HCT116 (cell line): ENCODE measurements around the gene TYRP1. TPM values are rescaled to one million over a fixed set of nuclear protein-coding genes. Genes with fewer than 3 reads are reported as not detected.
"Not testable (repeated sequence)": the region's sequence is repeated elsewhere in the genome, so short reads cannot be mapped to it uniquely, and the experiment has no call there.

Experiments used
- ATAC-seq: fragments of 200-7000 bp; cut with Tn5 transposase; 2 replicates; pipeline ENCODE4 v1.9.1; 2020; ENCODE audit warnings: mild to moderate bottlenecking, moderate library complexity
- BruUV-seq: library from RNA; stranded (reverse); fragments of 400-500 nt; replicated peaks from 2 replicates; lab custom pipeline; 2021; lab: Mats Ljungman, UMichigan
- CTCF ChIA-PET: fragments of 300-600 bp; sonication (Branson Sonifier 250); formaldehyde crosslinking; loops from one replicate; lab custom pipeline; 2021; ENCODE audit warnings: antibody characterized with exemption; lab: Charles Lee
- POLR2A ChIA-PET: fragments of 300-600, 350-600 bp; sonication (Branson Sonifier 250); formaldehyde crosslinking; loops from one replicate; lab custom pipeline; 2021; ENCODE audit warnings: antibody characterized with exemption; lab: Charles Lee
- RAD21 ChIA-PET, 2 experiments: fragments of 300-600 bp; sonication (Branson Sonifier 250); formaldehyde crosslinking; loops; one replicate each; lab custom pipeline; 2023; ENCODE audit warnings: low total read pairs in 2 of 2; ENCODE audit not compliant: uncharacterized antibody in 2 of 2, unreplicated experiment in 2 of 2, low non-redundant PET in 1 of 2; lab: Charles Lee
- DNase-seq: peaks from one replicate; pipeline ENCODE4 v3.0.0-alpha.2; 2010; ENCODE audit warnings: low read depth, low spot score
- H2AFZ ChIP-seq: fragments of 200-600 bp; shearing (Covaris generic), sonication (generic); 2 replicates; pipeline ENCODE4 v1.6.1; 2017; ENCODE audit warnings: low read depth, mixed run types, mixed read lengths, antibody characterized with exemption, low read length; ENCODE audit not compliant: poor library complexity, severe bottlenecking
- H3K27ac ChIP-seq: 2 replicates; pipeline ENCODE4 v1.5.1; 2012; ENCODE audit warnings: low read depth, low read length
- H3K27me3 ChIP-seq: fragments of 200-600 bp; sonication (generic); 2 replicates; pipeline ENCODE4 v1.6.1; 2016; ENCODE audit warnings: mixed run types, low read length, mixed read lengths; ENCODE audit not compliant: insufficient read depth
- H3K36me3 ChIP-seq, 2 experiments: fragments of 200-500 bp in 1 of 2; fragments of 200-600 bp in 1 of 2; sonication (Bioruptor generic) in 1 of 2; sonication (generic) in 1 of 2; 2 replicates each; pipeline versions ENCODE4 v1.5.1 to v1.6.1; 2014 to 2016; ENCODE audit warnings: low read length in 2 of 2, inconsistent platforms in 1 of 2, mixed read lengths in 1 of 2, mixed run types in 1 of 2; ENCODE audit not compliant: insufficient read depth in 2 of 2, control insufficient read depth in 1 of 2
- H3K4me1 ChIP-seq, 2 experiments: fragments of 200-600 bp in 1 of 2; sonication (generic) in 1 of 2; 2 replicates each; pipeline versions ENCODE4 v1.5.1 to v1.6.1; 2012 to 2017; ENCODE audit warnings: low read length in 2 of 2, inconsistent platforms in 1 of 2, mild to moderate bottlenecking in 1 of 2, mixed read lengths in 1 of 2, mixed run types in 1 of 2, moderate library complexity in 1 of 2; ENCODE audit not compliant: insufficient read depth in 2 of 2, control insufficient read depth in 1 of 2
- H3K4me2 ChIP-seq: fragments of 200-600 bp; sonication (generic); 2 replicates; pipeline ENCODE4 v1.6.1; 2017; ENCODE audit warnings: mixed run types, low read length, mixed read lengths
- H3K4me3 ChIP-seq, 2 experiments: fragments of 200-600 bp in 1 of 2; sonication (generic) in 1 of 2; replicated peaks in 1 of 2; 2 replicates each; pipeline ENCODE4 v1.5.1; 2011 to 2016; ENCODE audit warnings: low read length in 2 of 2, control low read depth in 1 of 2, low read depth in 1 of 2, mild to moderate bottlenecking in 1 of 2, mixed read lengths in 1 of 2, mixed run types in 1 of 2
- H3K79me2 ChIP-seq: fragments of 200-600 bp; sonication (generic); 2 replicates; pipeline ENCODE4 v1.6.1; 2017; ENCODE audit warnings: mild to moderate bottlenecking, mixed run types, low read length, moderate library complexity, mixed read lengths; ENCODE audit not compliant: insufficient read depth
- H3K9ac ChIP-seq: fragments of 200-600 bp; sonication (generic); 2 replicates; pipeline ENCODE4 v1.6.1; 2016; ENCODE audit warnings: low read length, mixed read lengths
- H3K9me2 ChIP-seq: fragments of 200-600 bp; sonication (generic), shearing (Covaris generic); 2 replicates; pipeline ENCODE4 v1.6.1; 2017; ENCODE audit warnings: mixed run types, mild to moderate bottlenecking, moderate library complexity; ENCODE audit not compliant: insufficient read depth
- H3K9me3 ChIP-seq, 2 experiments: fragments of 200-500 bp in 1 of 2; fragments of 200-600 bp in 1 of 2; sonication (Bioruptor generic) in 1 of 2; sonication (generic) in 1 of 2; 2 replicates each; pipeline ENCODE4 v1.6.1; 2014 to 2017; ENCODE audit warnings: low read length in 2 of 2, mixed read lengths in 2 of 2, inconsistent platforms in 1 of 2, low read depth in 1 of 2, mild to moderate bottlenecking in 1 of 2, mixed run types in 1 of 2, moderate library complexity in 1 of 2; ENCODE audit not compliant: control insufficient read depth in 1 of 2, insufficient read depth in 1 of 2
- H4K20me1 ChIP-seq: fragments of 200-600 bp; sonication (generic), shearing (Covaris generic); 2 replicates; pipeline ENCODE4 v1.6.1; 2017; ENCODE audit warnings: mixed run types, mild to moderate bottlenecking, moderate library complexity; ENCODE audit not compliant: insufficient read depth
- CBX3 ChIP-seq: IDR thresholded peaks from 2 replicates; pipeline ENCODE4 v1.6.1; 2012; ENCODE audit warnings: low read depth
- CEBPB ChIP-seq: IDR thresholded peaks from 2 replicates; pipeline ENCODE4 v1.6.1; 2012; ENCODE audit warnings: low read depth
- POLR2A ChIP-seq: IDR thresholded peaks from 2 replicates; pipeline ENCODE4 v1.7.0; 2011; ENCODE audit warnings: borderline replicate concordance; ENCODE audit not compliant: insufficient read depth, insufficient read length; ENCODE audit errors: extremely low read depth
- RAD21 ChIP-seq: IDR thresholded peaks from 2 replicates; pipeline ENCODE4 v1.6.1; 2012; ENCODE audit warnings: low read depth, mild to moderate bottlenecking
- REST ChIP-seq: IDR thresholded peaks from 2 replicates; pipeline ENCODE4 v1.6.1; 2012; ENCODE audit warnings: low read depth
- SRF ChIP-seq: IDR thresholded peaks from 2 replicates; pipeline ENCODE4 v1.6.1; 2012; ENCODE audit warnings: low read depth
- ZNF274 ChIP-seq: fragments of 200-500 bp; sonication (Bioruptor generic); IDR thresholded peaks from 2 replicates; pipeline ENCODE4 v1.6.1; 2014; ENCODE audit warnings: mild to moderate bottlenecking, low read depth, low read length, inconsistent platforms
- intact Hi-C: fragments of 100-400 bp; cut with micrococcal nuclease; formaldehyde crosslinking; loops from 2 replicates; pipeline ENCODE4 v1.10.0; 2022
- total RNA-seq: library from RNA; stranded (reverse); gene quantifications from one replicate; pipeline ENCODE4 v1.2.1, GENCODE V29; 2021; ENCODE audit not compliant: unreplicated experiment
- TF ChIP-seq, protein P1 (sequence below), 3 experiments: fragments of 200-600 bp in 1 of 3; sonication (generic) in 1 of 3; IDR thresholded peaks in 2 of 3; conservative IDR thresholded peaks in 1 of 3; 2 replicates each; pipeline ENCODE4 v1.5.1; 2012 to 2017; ENCODE audit warnings: low read depth in 2 of 3, low read length in 2 of 3, antibody characterized with exemption in 1 of 3, borderline replicate concordance in 1 of 3, control low read depth in 1 of 3, mild to moderate bottlenecking in 1 of 3, mixed read lengths in 1 of 3, mixed run types in 1 of 3, moderate library complexity in 1 of 3; ENCODE audit not compliant: insufficient read depth in 1 of 3

Gene TYRP1
- total RNA-seq, 1 experiment from 2014 or later, result not detected

DNA sequence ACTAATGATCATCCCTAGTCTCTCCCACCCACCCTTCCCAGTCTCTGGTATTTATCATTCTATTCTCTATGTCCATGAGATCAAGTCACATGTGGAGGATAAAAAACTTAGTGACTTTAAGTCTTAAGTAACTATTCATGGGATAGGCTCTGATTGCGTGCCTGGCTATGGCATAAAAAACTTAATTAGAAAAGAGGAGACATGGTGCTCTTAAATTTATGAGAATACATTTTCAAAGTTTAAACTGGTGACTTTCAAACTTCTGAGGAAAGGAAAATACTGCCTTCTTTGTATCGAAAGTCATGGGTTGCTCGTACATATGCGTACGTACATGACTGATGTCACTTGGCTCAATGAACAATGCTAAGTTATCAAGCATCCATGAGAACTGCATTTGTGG, 18.2 kb upstream of the TYRP1 start:
- ChIA-PET CTCF (no interaction called here), RAD21 (no interaction called here), POLR2A (no interaction called here)
- Histone ChIP-seq H3K4me3 (no peak overlapping the region), H3K9ac (no peak overlapping the region), H4K20me1 (no peaks in the 10 kb centered on the region), H3K4me2 (no peak overlapping the region), H3K27me3 (no peaks in the 10 kb centered on the region; the same call in 1 of the 2 replicates), H2AFZ (no peak overlapping the region), H3K36me3 (no peaks in the 10 kb centered on the region), H3K79me2 (no peaks in the 10 kb centered on the region), H3K4me1 (no peaks in the 10 kb centered on the region), H3K9me3 (no peaks in the 10 kb centered on the region), H3K9me2 (no peaks in the 10 kb centered on the region), H3K27ac (no peak overlapping the region)
- ATAC-seq, result no peak
- DNase-seq, result no peak
- intact Hi-C loops, result no loop called here
- TF ChIP-seq ZNF274 (no peak), CBX3 (no peak), REST (no peak), CEBPB (no peak), POLR2A (no peak), SRF (no peak), RAD21 (no peak)
- TF ChIP-seq, protein P1, sequence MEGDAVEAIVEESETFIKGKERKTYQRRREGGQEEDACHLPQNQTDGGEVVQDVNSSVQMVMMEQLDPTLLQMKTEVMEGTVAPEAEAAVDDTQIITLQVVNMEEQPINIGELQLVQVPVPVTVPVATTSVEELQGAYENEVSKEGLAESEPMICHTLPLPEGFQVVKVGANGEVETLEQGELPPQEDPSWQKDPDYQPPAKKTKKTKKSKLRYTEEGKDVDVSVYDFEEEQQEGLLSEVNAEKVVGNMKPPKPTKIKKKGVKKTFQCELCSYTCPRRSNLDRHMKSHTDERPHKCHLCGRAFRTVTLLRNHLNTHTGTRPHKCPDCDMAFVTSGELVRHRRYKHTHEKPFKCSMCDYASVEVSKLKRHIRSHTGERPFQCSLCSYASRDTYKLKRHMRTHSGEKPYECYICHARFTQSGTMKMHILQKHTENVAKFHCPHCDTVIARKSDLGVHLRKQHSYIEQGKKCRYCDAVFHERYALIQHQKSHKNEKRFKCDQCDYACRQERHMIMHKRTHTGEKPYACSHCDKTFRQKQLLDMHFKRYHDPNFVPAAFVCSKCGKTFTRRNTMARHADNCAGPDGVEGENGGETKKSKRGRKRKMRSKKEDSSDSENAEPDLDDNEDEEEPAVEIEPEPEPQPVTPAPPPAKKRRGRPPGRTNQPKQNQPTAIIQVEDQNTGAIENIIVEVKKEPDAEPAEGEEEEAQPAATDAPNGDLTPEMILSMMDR (IDR thresholded peaks at IDR 0.05 in 2 of 3, conservative IDR thresholded peaks at IDR 0.05 in 1 of 3; ENCODE audit: borderline replicate concordance in 1 of 3, insufficient read depth in 1 of 3, low read depth in 2 of 3, low read length in 2 of 3), result no peak
- BruUV-seq, result no TSS peak

DNA sequence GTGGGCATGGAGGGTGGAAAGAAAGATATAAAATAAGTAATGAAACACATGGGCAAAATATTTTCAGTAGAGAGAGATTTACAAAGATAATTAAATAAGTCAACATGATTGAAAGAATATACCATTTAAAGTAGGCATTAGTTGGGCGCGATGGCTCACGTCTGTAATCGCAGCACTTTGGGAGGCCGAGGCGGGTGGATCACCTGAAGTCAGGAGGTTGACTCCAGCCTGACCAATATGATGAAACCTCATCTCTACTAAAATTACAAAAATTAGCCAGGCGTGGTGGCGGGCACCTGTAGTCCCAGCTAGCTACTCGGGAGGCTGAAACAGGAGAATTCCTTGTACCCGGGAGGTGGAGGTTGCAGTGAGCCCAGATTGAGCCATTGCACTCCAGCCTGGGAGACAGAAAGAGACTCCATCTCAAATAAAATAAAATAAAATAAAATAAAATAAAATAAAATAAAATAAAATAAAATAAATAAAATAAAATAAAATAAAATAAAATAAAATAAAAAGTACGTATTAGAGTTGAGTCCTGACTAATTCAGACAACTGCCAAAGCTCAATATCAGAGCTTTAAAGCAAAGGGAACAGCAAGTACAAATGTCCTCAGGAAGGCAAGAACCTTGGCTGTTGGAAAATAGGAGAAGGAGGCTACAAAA, 15.6 kb upstream of the TYRP1 start:
- H3K4me1 ChIP-seq, CTCF ChIA-PET, RAD21 ChIA-PET, H4K20me1 ChIP-seq, H3K27ac ChIP-seq, H3K9me3 ChIP-seq, DNase-seq, intact Hi-C loops, H3K79me2 ChIP-seq, POLR2A ChIA-PET, BruUV-seq, H3K9me2 ChIP-seq, H3K4me3 ChIP-seq, H3K36me3 ChIP-seq, H3K4me2 ChIP-seq, H3K27me3 ChIP-seq, H2AFZ ChIP-seq, H3K9ac ChIP-seq, ATAC-seq: not testable (repeated sequence)
